Adrenal gland (tissue), 5 donors: ENCODE data around the gene PRR20B.
"Not testable (repeated sequence)": the region's sequence is repeated elsewhere in the genome, so short reads cannot be mapped to it uniquely, and the experiment has no call there.

Experiments used
- CTCF ChIP-seq, 6 experiments: fragments of 450-650 bp in 4 of 6; fragments of 200-600 bp in 2 of 6; sonication (generic) in 1 of 6; IDR thresholded peaks; 1 replicate in 5 of 6; 2 replicates in 1 of 6; pipeline versions ENCODE4 v1.5.1 to v1.8.0; 2016 to 2021; ENCODE audit warnings: antibody characterized with exemption in 6 of 6, mild to moderate bottlenecking in 2 of 6, moderate library complexity in 1 of 6
- POLR2A ChIP-seq, 2 donors: fragments of 450-650 bp; IDR thresholded peaks; one replicate each; pipeline ENCODE4 v1.6.1; 2017; ENCODE audit warnings: antibody characterized with exemption in 2 of 2, mild to moderate bottlenecking in 2 of 2, moderate library complexity in 1 of 2
- donor health status: DM: no; HTN: no; CAD: no.

GRCh38 chr13:57166897-57167296 lies 19.6 kb downstream of the PRR20B start, which contains the start of gene PRR20E:
- not testable (repeated sequence) for TF ChIP-seq CTCF, POLR2A (IDR thresholded peaks at IDR 0.05)
